PC-3 (cell line): ENCODE results near the gene CCR1. TPM values are rescaled to one million over a fixed set of nuclear protein-coding genes. Genes with fewer than 3 reads are reported as not detected.

Experiments used
- ATAC-seq: fragments of 200-7000 bp; cut with Tn5 transposase; 2 replicates; pipeline ENCODE4 v1.9.1; 2020; ENCODE audit warnings: mild to moderate bottlenecking, moderate library complexity
- BruUV-seq: library from RNA; stranded (reverse); fragments of 400-500 nt; replicated peaks from 2 replicates; lab custom pipeline; 2021; lab: Mats Ljungman, UMichigan
- CTCF ChIA-PET: fragments of 300-600 bp; sonication (Branson Sonifier 250); formaldehyde crosslinking; loops from one replicate; lab custom pipeline; 2022; ENCODE audit warnings: antibody characterized with exemption; lab: Charles Lee
- POLR2A ChIA-PET: fragments of 300-600 bp; sonication (Branson Sonifier 250); formaldehyde crosslinking; loops from one replicate; lab custom pipeline; 2022; ENCODE audit warnings: antibody characterized with exemption; ENCODE audit not compliant: unreplicated experiment; lab: Charles Lee
- DNase-seq: peaks from one replicate; pipeline ENCODE4 v3.0.0-alpha.2; 2015
- H2AFZ ChIP-seq: fragments of 300-600 bp; sonication (generic); 2 replicates; pipeline ENCODE4 v1.6.0; 2016; ENCODE audit warnings: antibody characterized with exemption, low read length
- H3F3A ChIP-seq: fragments of 300-600 bp; sonication (generic); one replicate; pipeline ENCODE4 v1.6.0; 2017; ENCODE audit warnings: antibody characterized with exemption, low read length, control low read depth, mild to moderate bottlenecking; ENCODE audit not compliant: unreplicated experiment
- H3K27ac ChIP-seq: fragments of 300-600 bp; sonication (generic); 2 replicates; pipeline ENCODE4 v1.5.1; 2016; ENCODE audit warnings: mild to moderate bottlenecking, low read length
- H3K27me3 ChIP-seq: fragments of 300-600 bp; sonication (generic); 2 replicates; pipeline ENCODE4 v1.6.1; 2016; ENCODE audit warnings: low read length, mixed read lengths
- H3K36me3 ChIP-seq: fragments of 300-600 bp; sonication (generic); 2 replicates; pipeline ENCODE4 v1.6.1; 2016; ENCODE audit warnings: low read depth, mixed run types, low read length, mixed read lengths
- H3K4me1 ChIP-seq: fragments of 300-600 bp; sonication (generic); 2 replicates; pipeline ENCODE4 v1.5.1; 2016; ENCODE audit warnings: low read length; ENCODE audit not compliant: insufficient read depth
- H3K4me2 ChIP-seq: fragments of 300-600 bp; sonication (generic); 2 replicates; pipeline ENCODE4 v1.6.0; 2016; ENCODE audit warnings: low read length
- H3K4me3 ChIP-seq: fragments of 300-600 bp; sonication (generic); 2 replicates; pipeline ENCODE4 v1.5.1; 2016; ENCODE audit warnings: mild to moderate bottlenecking, low read length, mixed read lengths
- H3K79me2 ChIP-seq: fragments of 300-600 bp; sonication (generic); 2 replicates; pipeline ENCODE4 v1.6.1; 2017; ENCODE audit warnings: low read length, mixed read lengths
- H3K9ac ChIP-seq: fragments of 300-600 bp; sonication (generic); 2 replicates; pipeline ENCODE4 v1.6.0; 2016; ENCODE audit warnings: mild to moderate bottlenecking, low read length
- H3K9me2 ChIP-seq: fragments of 300-600 bp; sonication (generic); replicated peaks from 2 replicates; pipeline ENCODE4 v1.6.1; 2016; ENCODE audit warnings: mixed run types, low read length, mixed read lengths
- H3K9me3 ChIP-seq: fragments of 300-600 bp; sonication (generic); 2 replicates; pipeline ENCODE4 v1.6.1; 2016; ENCODE audit warnings: low read length, mixed read lengths
- H4K20me1 ChIP-seq: fragments of 300-600 bp; sonication (generic); 2 replicates; pipeline ENCODE4 v1.6.1; 2016; ENCODE audit warnings: low read length, mixed read lengths
- CTCF ChIP-seq: fragments of 300-600 bp; sonication (generic); conservative IDR thresholded peaks from 2 replicates; pipeline ENCODE4 v1.5.1; 2017; ENCODE audit warnings: antibody characterized with exemption, low read depth, mild to moderate bottlenecking, low read length
- EZH2 ChIP-seq: fragments of 300-600 bp; sonication (generic); IDR thresholded peaks from one replicate; pipeline ENCODE4 v1.6.1; 2017; ENCODE audit warnings: antibody characterized with exemption, mild to moderate bottlenecking, low read length; ENCODE audit not compliant: unreplicated experiment
- EZH2phosphoT487 ChIP-seq: fragments of 300-600 bp; sonication (generic); IDR thresholded peaks from 2 replicates; pipeline ENCODE4 v1.6.1; 2018; ENCODE audit warnings: mild to moderate bottlenecking, antibody characterized with exemption, low read length, borderline replicate concordance
- intact Hi-C: fragments of 100-400 bp; cut with micrococcal nuclease; formaldehyde crosslinking; loops from 2 replicates; pipeline ENCODE4 v1.9.0; 2023
- total RNA-seq: library from RNA; depleted of rRNA; stranded (reverse); fragments of >200 nt; gene quantifications from 2 replicates; pipeline ENCODE4 v1.2.3, GENCODE V29; 2014

CCR1 gene
- total RNA-seq, 1 experiment from 2014 or later = 0.15 TPM

- TF ChIP-seq EZH2 = no peak
- TF ChIP-seq CTCF = no peak
- no peak for TF ChIP-seq EZH2phosphoT487
- no peak for DNase-seq
- POLR2A ChIA-PET = no interaction called here
- no peaks in the 10 kb centered on the region for H3K79me2 ChIP-seq
- no peak for ATAC-seq
- no peaks in the 10 kb centered on the region for H3K9me3 ChIP-seq
- H3K27me3 ChIP-seq = no peaks in the 10 kb centered on the region
- no peaks in the 10 kb centered on the region for H3F3A ChIP-seq
- H2AFZ ChIP-seq = no peak overlapping the region
- no TSS peak for BruUV-seq
- peaks cover 11% of the 10 kb centered on the region; the same call in 1 of the 2 replicates for H3K4me1 ChIP-seq
- no peak overlapping the region for H3K4me2 ChIP-seq
- no peaks in the 10 kb centered on the region for H3K36me3 ChIP-seq
- H4K20me1 ChIP-seq = no peaks in the 10 kb centered on the region
- H3K27ac ChIP-seq = no peak overlapping the region
- no peak overlapping the region for H3K9ac ChIP-seq
- intact Hi-C loops = no loop called here
- CTCF ChIA-PET = no interaction called here
- H3K9me2 ChIP-seq = no peaks in the 10 kb centered on the region
- H3K4me3 ChIP-seq = no peak overlapping the region
These were observed 24.8 kb downstream of the CCR1 start for GRCh38 chr3:46183330-46183729.

- Histone ChIP-seq H2AFZ (no peak overlapping the region), H3K9ac (no peak overlapping the region), H3K36me3 (no peaks in the 10 kb centered on the region), H3K27me3 (no peaks in the 10 kb centered on the region), H3K9me3 (no peaks in the 10 kb centered on the region), H3F3A (no peaks in the 10 kb centered on the region), H4K20me1 (no peaks in the 10 kb centered on the region), H3K9me2 (no peaks in the 10 kb centered on the region), H3K4me2 (no peak overlapping the region), H3K27ac (no peak overlapping the region), H3K4me3 (no peak overlapping the region), H3K4me1 (peaks cover 15% of the 10 kb centered on the region), H3K79me2 (no peaks in the 10 kb centered on the region)
- POLR2A ChIA-PET = no interaction called here
- DNase-seq (no peak), ATAC-seq (no peak)
- BruUV-seq = no TSS peak
- CTCF ChIA-PET = no interaction called here
- intact Hi-C loops = no loop called here
- TF ChIP-seq EZH2 (no peak), CTCF (no peak), EZH2phosphoT487 (no peak)
These were observed 39.3 kb downstream of the CCR1 start for GRCh38 chr3:46168583-46169345.

GRCh38 chr3:46163556-46164041 lies 44.5 kb downstream of the CCR1 start:
- Histone ChIP-seq H3F3A (no peaks in the 10 kb centered on the region), H3K9me3 (no peaks in the 10 kb centered on the region), H3K36me3 (no peaks in the 10 kb centered on the region), H4K20me1 (no peaks in the 10 kb centered on the region), H3K27me3 (no peaks in the 10 kb centered on the region), H3K4me3 (peak overlapping the region; percentile 54), H3K79me2 (no peaks in the 10 kb centered on the region), H3K9me2 (no peaks in the 10 kb centered on the region), H3K4me1 (peaks cover 34% of the 10 kb centered on the region), H2AFZ (peak overlapping the region; percentile 60), H3K9ac (peak overlapping the region; percentile 51), H3K4me2 (peak overlapping the region; percentile 76), H3K27ac (peak overlapping the region; percentile 94)
- intact Hi-C loops = no loop called here
- DNase-seq (peak; percentile 89), ATAC-seq (peak; percentile 72)
- POLR2A ChIA-PET = interaction anchor here (0.6 kb wide), 1 partner anchor 52 kb away, joined by 3 read pairs; no protein-coding TSS in a partner anchor
- CTCF ChIA-PET = no interaction called here
- TF ChIP-seq EZH2 (no peak), CTCF (no peak), EZH2phosphoT487 (no peak)
- TSS peak; percentile 52 for BruUV-seq
